ENCODE measurements around the gene ABCA13. TPM values are rescaled to one million over a fixed set of nuclear protein-coding genes. Genes with fewer than 3 reads are reported as not detected.

Gene ABCA13
- total RNA-seq, 1 experiment from 2014 or later = 2.1 TPM

- no peak overlapping the region for H3K9ac ChIP-seq (ENCODE audit: low read length)
- no peaks in the 10 kb centered on the region for H4K20me1 ChIP-seq (ENCODE audit: low read length)
- ATAC-seq = no peak
- H3K4me2 ChIP-seq (ENCODE audit: low read length) = no peak overlapping the region
- no peaks in the 10 kb centered on the region for H3K36me3 ChIP-seq (ENCODE audit: low read depth, low read length)
- no TSS peak for BruUV-seq (replicated peaks)
- DNase-seq = peak; percentile 7
- no peaks in the 10 kb centered on the region for H3K27me3 ChIP-seq (ENCODE audit: low read length)
- H3K79me2 ChIP-seq (ENCODE audit: low read length) = no peaks in the 10 kb centered on the region
- H3K27ac ChIP-seq (ENCODE audit: low read length) = no peak overlapping the region
- no peaks in the 10 kb centered on the region for H3K9me2 ChIP-seq (replicated peaks; ENCODE audit: low read length)
- no peaks in the 10 kb centered on the region for H3F3A ChIP-seq (ENCODE audit: low read length, unreplicated experiment)
- intact Hi-C loops (cut with micrococcal nuclease) = no loop called here
- no peak for TF ChIP-seq EZH2 (IDR thresholded peaks at IDR 0.05; ENCODE audit: low read length, unreplicated experiment)
- TF ChIP-seq, protein P1, sequence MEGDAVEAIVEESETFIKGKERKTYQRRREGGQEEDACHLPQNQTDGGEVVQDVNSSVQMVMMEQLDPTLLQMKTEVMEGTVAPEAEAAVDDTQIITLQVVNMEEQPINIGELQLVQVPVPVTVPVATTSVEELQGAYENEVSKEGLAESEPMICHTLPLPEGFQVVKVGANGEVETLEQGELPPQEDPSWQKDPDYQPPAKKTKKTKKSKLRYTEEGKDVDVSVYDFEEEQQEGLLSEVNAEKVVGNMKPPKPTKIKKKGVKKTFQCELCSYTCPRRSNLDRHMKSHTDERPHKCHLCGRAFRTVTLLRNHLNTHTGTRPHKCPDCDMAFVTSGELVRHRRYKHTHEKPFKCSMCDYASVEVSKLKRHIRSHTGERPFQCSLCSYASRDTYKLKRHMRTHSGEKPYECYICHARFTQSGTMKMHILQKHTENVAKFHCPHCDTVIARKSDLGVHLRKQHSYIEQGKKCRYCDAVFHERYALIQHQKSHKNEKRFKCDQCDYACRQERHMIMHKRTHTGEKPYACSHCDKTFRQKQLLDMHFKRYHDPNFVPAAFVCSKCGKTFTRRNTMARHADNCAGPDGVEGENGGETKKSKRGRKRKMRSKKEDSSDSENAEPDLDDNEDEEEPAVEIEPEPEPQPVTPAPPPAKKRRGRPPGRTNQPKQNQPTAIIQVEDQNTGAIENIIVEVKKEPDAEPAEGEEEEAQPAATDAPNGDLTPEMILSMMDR (conservative IDR thresholded peaks at IDR 0.05; ENCODE audit: low read depth, low read length) = no peak
- no peak for TF ChIP-seq EZH2phosphoT487 (IDR thresholded peaks at IDR 0.05; ENCODE audit: borderline replicate concordance, low read length)
- POLR2A ChIA-PET (ENCODE audit: unreplicated experiment) = no interaction called here
- H3K4me3 ChIP-seq (ENCODE audit: low read length) = no peak overlapping the region
- CTCF ChIA-PET = no interaction called here
- no peaks in the 10 kb centered on the region for H3K9me3 ChIP-seq (ENCODE audit: low read length)
- no peaks in the 10 kb centered on the region for H3K4me1 ChIP-seq (ENCODE audit: insufficient read depth, low read length)
- no peak overlapping the region for H2AFZ ChIP-seq (ENCODE audit: low read length)
These were observed 287.7 kb downstream of the ABCA13 start for GRCh38 chr7:48458701-48459524.

DNA sequence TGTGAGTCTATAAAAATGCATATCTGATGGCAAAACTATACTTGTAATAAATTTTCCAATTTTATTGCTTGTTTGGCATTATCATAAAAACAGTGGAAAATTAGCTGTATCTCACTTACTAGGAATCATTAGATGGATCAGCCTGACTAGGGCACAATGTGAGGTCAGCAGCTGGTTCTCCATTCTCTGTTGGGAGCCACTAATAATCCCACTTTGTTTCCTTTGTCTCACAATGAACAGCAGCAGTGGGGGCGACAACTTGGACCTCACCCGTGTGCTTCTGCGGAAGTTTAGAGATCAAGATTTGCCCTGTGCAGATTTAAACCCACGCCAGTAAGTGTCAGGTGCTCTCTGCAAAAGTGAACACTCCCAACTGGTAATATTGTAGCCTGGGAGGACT is 295.5 kb downstream of the ABCA13 start:
- H4K20me1 ChIP-seq (ENCODE audit: low read length) = no peaks in the 10 kb centered on the region
- H3F3A ChIP-seq (ENCODE audit: low read length, unreplicated experiment) = no peaks in the 10 kb centered on the region
- no peaks in the 10 kb centered on the region for H3K79me2 ChIP-seq (ENCODE audit: low read length)
- no peaks in the 10 kb centered on the region for H3K9me2 ChIP-seq (replicated peaks; ENCODE audit: low read length)
- H2AFZ ChIP-seq (ENCODE audit: low read length) = no peak overlapping the region
- intact Hi-C loops (cut with micrococcal nuclease) = no loop called here
- no peak overlapping the region for H3K27ac ChIP-seq (ENCODE audit: low read length)
- no peak for TF ChIP-seq EZH2 (IDR thresholded peaks at IDR 0.05; ENCODE audit: low read length, unreplicated experiment)
- no peak for TF ChIP-seq EZH2phosphoT487 (IDR thresholded peaks at IDR 0.05; ENCODE audit: borderline replicate concordance, low read length)
- TF ChIP-seq, protein P1 (conservative IDR thresholded peaks at IDR 0.05; ENCODE audit: low read depth, low read length) = no peak
- no peak overlapping the region for H3K9ac ChIP-seq (ENCODE audit: low read length)
- no peaks in the 10 kb centered on the region for H3K36me3 ChIP-seq (ENCODE audit: low read depth, low read length)
- BruUV-seq (replicated peaks) = no TSS peak
- no peak overlapping the region for H3K4me2 ChIP-seq (ENCODE audit: low read length)
- POLR2A ChIA-PET (ENCODE audit: unreplicated experiment) = no interaction called here
- no peak overlapping the region for H3K4me3 ChIP-seq (ENCODE audit: low read length)
- no peak for ATAC-seq
- H3K9me3 ChIP-seq (ENCODE audit: low read length) = no peaks in the 10 kb centered on the region
- CTCF ChIA-PET = no interaction called here
- no peak for DNase-seq
- no peaks in the 10 kb centered on the region for H3K27me3 ChIP-seq (ENCODE audit: low read length)
- no peaks in the 10 kb centered on the region for H3K4me1 ChIP-seq (ENCODE audit: insufficient read depth, low read length)

- H3K36me3 ChIP-seq (ENCODE audit: low read depth, low read length) = no peaks in the 10 kb centered on the region
- no peaks in the 10 kb centered on the region for H4K20me1 ChIP-seq (ENCODE audit: low read length)
- no peaks in the 10 kb centered on the region for H3K9me2 ChIP-seq (replicated peaks; ENCODE audit: low read length)
- ATAC-seq (no peak), DNase-seq (no peak)
- H3K9ac ChIP-seq (ENCODE audit: low read length) = no peak overlapping the region
- H3K27me3 ChIP-seq (ENCODE audit: low read length) = no peaks in the 10 kb centered on the region
- no peaks in the 10 kb centered on the region for H3K79me2 ChIP-seq (ENCODE audit: low read length)
- no peak overlapping the region for H3K27ac ChIP-seq (ENCODE audit: low read length)
- POLR2A ChIA-PET (ENCODE audit: unreplicated experiment) = no interaction called here
- BruUV-seq (replicated peaks) = no TSS peak
- H3K9me3 ChIP-seq (ENCODE audit: low read length) = no peaks in the 10 kb centered on the region
- H3K4me2 ChIP-seq (ENCODE audit: low read length) = no peak overlapping the region
- no peak overlapping the region for H2AFZ ChIP-seq (ENCODE audit: low read length)
- TF ChIP-seq EZH2phosphoT487 (IDR thresholded peaks at IDR 0.05; ENCODE audit: borderline replicate concordance, low read length) (no peak), EZH2 (IDR thresholded peaks at IDR 0.05; ENCODE audit: low read length, unreplicated experiment) (no peak)
- TF ChIP-seq, protein P1 (conservative IDR thresholded peaks at IDR 0.05; ENCODE audit: low read depth, low read length) = no peak
- H3K4me1 ChIP-seq (ENCODE audit: insufficient read depth, low read length) = no peaks in the 10 kb centered on the region
- no peaks in the 10 kb centered on the region for H3F3A ChIP-seq (ENCODE audit: low read length, unreplicated experiment)
- no peak overlapping the region for H3K4me3 ChIP-seq (ENCODE audit: low read length)
- CTCF ChIA-PET = no interaction called here
- intact Hi-C loops (cut with micrococcal nuclease) = no loop called here
These were observed 299.9 kb downstream of the ABCA13 start for GRCh38 chr7:48471196-48471595.

Data from PC-3 (cell line).